H9 (cell line): Measurements from ENCODE around the gene ZSWIM6. TPM values are rescaled to one million over a fixed set of nuclear protein-coding genes. Genes with fewer than 3 reads are reported as not detected.

Source experiments
- DNase-seq: peaks from one replicate; pipeline ENCODE4 v3.0.0-alpha.2; 2017
- H2AFZ ChIP-seq: one replicate; pipeline ENCODE4 v1.6.1; 2013; ENCODE audit warnings: mild to moderate bottlenecking, low read length, control low read depth, moderate library complexity
- H2AK5ac ChIP-seq: 2 replicates; pipeline ENCODE4 v1.6.1; 2013; ENCODE audit warnings: low read length, control low read depth, mixed read lengths; ENCODE audit not compliant: insufficient read length
- H2BK120ac ChIP-seq: one replicate; pipeline ENCODE4 v1.6.1; 2013; ENCODE audit warnings: low read depth, mild to moderate bottlenecking, low read length, control low read depth, inconsistent platforms; ENCODE audit not compliant: poor library complexity, severe bottlenecking
- H2BK12ac ChIP-seq: 2 replicates; pipeline ENCODE4 v1.6.1; 2013; ENCODE audit warnings: low read length, control low read depth, mixed read lengths, low read depth; ENCODE audit not compliant: insufficient read length
- H2BK15ac ChIP-seq: 2 replicates; pipeline ENCODE4 v1.6.1; 2013; ENCODE audit warnings: low read depth, low read length, control low read depth
- H2BK20ac ChIP-seq: one replicate; pipeline ENCODE4 v1.6.1; 2013; ENCODE audit warnings: low read depth, mild to moderate bottlenecking, low read length, control low read depth, inconsistent platforms; ENCODE audit not compliant: poor library complexity, severe bottlenecking
- H2BK5ac ChIP-seq: 2 replicates; pipeline ENCODE4 v1.6.1; 2013; ENCODE audit warnings: low read length, control low read depth, mixed read lengths; ENCODE audit not compliant: insufficient read length
- H3K14ac ChIP-seq: 2 replicates; pipeline ENCODE4 v1.6.1; 2013; ENCODE audit warnings: low read length, control low read depth; ENCODE audit not compliant: insufficient read depth
- H3K18ac ChIP-seq: 2 replicates; pipeline ENCODE4 v1.6.1; 2013; ENCODE audit warnings: low read depth, mild to moderate bottlenecking, mixed read lengths, low read length, control low read depth; ENCODE audit not compliant: insufficient read length
- H3K23ac ChIP-seq: 2 replicates; pipeline ENCODE4 v1.6.1; 2013; ENCODE audit warnings: low read length, control low read depth, mixed read lengths, low read depth; ENCODE audit not compliant: insufficient read length
- H3K23me2 ChIP-seq: 2 replicates; pipeline ENCODE4 v1.6.1; 2013; ENCODE audit warnings: low read depth, mild to moderate bottlenecking, mixed read lengths, low read length, control low read depth; ENCODE audit not compliant: insufficient read length, poor library complexity, severe bottlenecking
- H3K27ac ChIP-seq: 2 replicates; pipeline ENCODE4 v1.5.1; 2013; ENCODE audit warnings: low read length, control low read depth, mixed read lengths, low read depth; ENCODE audit not compliant: insufficient read length
- H3K27me3 ChIP-seq: 2 replicates; pipeline ENCODE4 v1.6.1; 2013; ENCODE audit warnings: low read length, control low read depth, inconsistent platforms; ENCODE audit not compliant: insufficient read depth
- H3K4ac ChIP-seq: 2 replicates; pipeline ENCODE4 v1.6.1; 2013; ENCODE audit warnings: low read depth, mild to moderate bottlenecking, control low read depth, inconsistent platforms, low read length, moderate library complexity
- H3K4me1 ChIP-seq: 2 replicates; pipeline ENCODE4 v1.6.1; 2013; ENCODE audit warnings: low read length, control low read depth, inconsistent platforms; ENCODE audit not compliant: insufficient read depth
- H3K4me2 ChIP-seq: 2 replicates; pipeline ENCODE4 v1.6.1; 2013; ENCODE audit warnings: low read length, control low read depth, mixed read lengths; ENCODE audit not compliant: insufficient read length, insufficient read depth
- H3K56ac ChIP-seq: 2 replicates; pipeline ENCODE4 v1.6.1; 2013; ENCODE audit warnings: low read depth, mild to moderate bottlenecking, mixed read lengths, low read length, control low read depth; ENCODE audit not compliant: insufficient read length
- H3K79me1 ChIP-seq: 2 replicates; pipeline ENCODE4 v1.6.1; 2013; ENCODE audit warnings: low read depth, mild to moderate bottlenecking, moderate library complexity, low read length, control low read depth, inconsistent platforms; ENCODE audit not compliant: insufficient read depth, poor library complexity, severe bottlenecking
- H3K79me2 ChIP-seq: 2 replicates; pipeline ENCODE4 v1.6.1; 2013; ENCODE audit warnings: low read length, control low read depth, inconsistent platforms; ENCODE audit not compliant: insufficient read depth
- H3K9ac ChIP-seq: 2 replicates; pipeline ENCODE4 v1.6.1; 2013; ENCODE audit warnings: low read length, control low read depth, mixed read lengths; ENCODE audit not compliant: insufficient read length; ENCODE audit errors: extremely low read depth
- H3K9me3 ChIP-seq: one replicate; pipeline ENCODE4 v1.6.1; 2013; ENCODE audit warnings: low read depth, low read length, inconsistent platforms; ENCODE audit not compliant: control insufficient read depth
- H3T11ph ChIP-seq: one replicate; pipeline ENCODE4 v1.6.1; 2013; ENCODE audit warnings: mild to moderate bottlenecking, low read length, control low read depth, inconsistent platforms
- H4K20me1 ChIP-seq: one replicate; pipeline ENCODE4 v1.6.1; 2013; ENCODE audit not compliant: control insufficient read depth, insufficient read length, insufficient read depth
- H4K5ac ChIP-seq: 2 replicates; pipeline ENCODE4 v1.6.1; 2013; ENCODE audit warnings: low read depth, mild to moderate bottlenecking, mixed read lengths, low read length, control low read depth; ENCODE audit not compliant: insufficient read length
- H4K8ac ChIP-seq: replicated peaks from 2 replicates; pipeline ENCODE4 v1.6.1; 2013; ENCODE audit warnings: low read length, control low read depth, mixed read lengths, low read depth; ENCODE audit not compliant: insufficient read length
- H4K91ac ChIP-seq: 2 replicates; pipeline ENCODE4 v1.6.1; 2013; ENCODE audit warnings: low read depth, mild to moderate bottlenecking, moderate library complexity, mixed read lengths, low read length, control low read depth; ENCODE audit not compliant: insufficient read length
- H3K27ac Mint-ChIP-seq, 3 experiments: 2 replicates in 2 of 3; 3 replicates in 1 of 3; pipeline ENCODE4 v1.8.0; 2020 to 2021; ENCODE audit warnings: mixed read lengths in 3 of 3, mild to moderate bottlenecking in 1 of 3, moderate library complexity in 1 of 3
- H3K27me3 Mint-ChIP-seq: 2 replicates; pipeline ENCODE4 v1.8.0; 2021; ENCODE audit warnings: low read depth, mild to moderate bottlenecking, moderate library complexity, mixed read lengths
- H3K36me3 Mint-ChIP-seq, 3 experiments: 2 replicates in 2 of 3; 3 replicates in 1 of 3; pipeline ENCODE4 v1.8.0; 2020 to 2021; ENCODE audit warnings: low read depth in 3 of 3, mixed read lengths in 3 of 3; ENCODE audit not compliant: insufficient read depth in 1 of 3
- H3K4me1 Mint-ChIP-seq, 2 experiments: 2 replicates each; pipeline ENCODE4 v1.8.0; 2020; ENCODE audit warnings: mixed read lengths in 2 of 2
- H3K4me3 Mint-ChIP-seq, 2 experiments: 2 replicates in 1 of 2; 3 replicates in 1 of 2; pipeline ENCODE4 v1.8.0; 2020 to 2021; ENCODE audit warnings: mild to moderate bottlenecking in 2 of 2, mixed read lengths in 2 of 2, moderate library complexity in 1 of 2
- H3K9me3 Mint-ChIP-seq, 2 experiments: 2 replicates in 1 of 2; 3 replicates in 1 of 2; pipeline ENCODE4 v1.8.0; 2020; ENCODE audit warnings: mild to moderate bottlenecking in 2 of 2, mixed read lengths in 2 of 2, moderate library complexity in 1 of 2
- CTCF ChIP-seq: fragments of 200-600 bp; sonication (generic); conservative IDR thresholded peaks from 3 replicates; pipeline ENCODE4 v1.8.0; 2021; ENCODE audit warnings: antibody characterized with exemption, mild to moderate bottlenecking
- WGBS: extraction: QIAGEN DNeasy Blood & Tissue Kit; methylation state at CpG from one replicate; pipeline ENCODE4 v1.1.7; 2013; ENCODE audit warnings: missing lambda C conversion rate, low lambda C conversion rate, mixed read lengths; ENCODE audit not compliant: insufficient read length; ENCODE audit errors: extremely low coverage; 5-methylcytosine and 5-hydroxymethylcytosine counted together
- total RNA-seq: library from RNA; stranded (reverse); gene quantifications from 2 replicates; pipeline ENCODE4 v1.2.1, GENCODE V29; 2021

The ZSWIM6 gene
- total RNA-seq, 1 experiment from 2014 or later = 11.5 TPM

- no peak overlapping the region for H2AK5ac ChIP-seq
- H3K79me2 ChIP-seq = no peaks in the 10 kb centered on the region
- no peak overlapping the region for H3T11ph ChIP-seq
- H2BK15ac ChIP-seq = no peak overlapping the region
- H4K8ac ChIP-seq = no peak overlapping the region
- no peaks in the 10 kb centered on the region for H3K9me3 Mint-ChIP-seq
- no peak overlapping the region for H2BK20ac ChIP-seq
- H4K91ac ChIP-seq = no peak overlapping the region
- H3K14ac ChIP-seq = no peak overlapping the region
- no peak overlapping the region for H3K4me3 Mint-ChIP-seq
- H2BK120ac ChIP-seq = no peak overlapping the region
- no peaks in the 10 kb centered on the region; the same call in 1 of the 2 replicates for H3K4me1 ChIP-seq
- no peaks in the 10 kb centered on the region for H3K27me3 Mint-ChIP-seq
- H3K9me3 ChIP-seq = no peaks in the 10 kb centered on the region
- H4K20me1 ChIP-seq = no peaks in the 10 kb centered on the region
- no peak overlapping the region for H2AFZ ChIP-seq
- no peak overlapping the region for H3K4ac ChIP-seq
- no peak for TF ChIP-seq CTCF
- DNase-seq = no peak
- H3K27ac ChIP-seq = no peak overlapping the region
- no peak overlapping the region for H2BK5ac ChIP-seq
- no peak overlapping the region for H3K9ac ChIP-seq
- H2BK12ac ChIP-seq = no peak overlapping the region
- H3K27ac Mint-ChIP-seq = no peak overlapping the region
- no peak overlapping the region for H3K4me2 ChIP-seq
- H4K5ac ChIP-seq = no peak overlapping the region
- H3K27me3 ChIP-seq = no peaks in the 10 kb centered on the region
- H3K4me1 Mint-ChIP-seq = peaks cover 6 to 12% of the 10 kb centered on the region in 2 experiments; a peak in 2 of 4 replicates
- no peak overlapping the region for H3K56ac ChIP-seq
- H3K79me1 ChIP-seq = no peaks in the 10 kb centered on the region
- H3K23ac ChIP-seq = no peak overlapping the region
- no CpG with 5 or more reads among the region's 1 CpG for WGBS
- H3K18ac ChIP-seq = no peak overlapping the region
- H3K23me2 ChIP-seq = no peaks in the 10 kb centered on the region
- H3K36me3 Mint-ChIP-seq = peaks cover 0 to 3% (median 0%) of the 10 kb centered on the region in 3 experiments; a peak in 1 of 7 replicates
Measured at GRCh38 chr5:61491861-61492260, 159.8 kb downstream of the ZSWIM6 start.
